ENCODE data around the gene MAP1B.

The MAP1B gene

GRCh38 chr5:72112389-72112788 is 5.1 kb downstream of the MAP1B start:
- Mint-ChIP-seq H3K27ac (no peak overlapping the region), H3K4me1 (ENCODE audit: low read depth) (peaks cover 11% of the 10 kb centered on the region), H3K9me3 (no peaks in the 10 kb centered on the region), H3K4me3 (no peak overlapping the region), H3K36me3 (ENCODE audit: low read depth) (no peaks in the 10 kb centered on the region), H3K27me3 (peaks cover 76% of the 10 kb centered on the region)
- DNase-seq, result no peak

- H3K4me1 Mint-ChIP-seq (ENCODE audit: low read depth), result no peaks in the 10 kb centered on the region
- no peak overlapping the region for H3K27ac Mint-ChIP-seq
- H3K4me3 Mint-ChIP-seq, result no peak overlapping the region
- DNase-seq, result no peak
- peaks cover 73% of the 10 kb centered on the region for H3K27me3 Mint-ChIP-seq
- no peaks in the 10 kb centered on the region for H3K9me3 Mint-ChIP-seq
- no peaks in the 10 kb centered on the region for H3K36me3 Mint-ChIP-seq (ENCODE audit: low read depth)
These were observed 7.4 kb downstream of the MAP1B start for GRCh38 chr5:72114629-72115028.

- no peaks in the 10 kb centered on the region for H3K9me3 Mint-ChIP-seq
These were observed 8.0 kb downstream of the MAP1B start for GRCh38 chr5:72115296-72115695.

GRCh38 chr5:72117307-72117706 is 10.0 kb downstream of the MAP1B start:
- Mint-ChIP-seq H3K27ac (no peak overlapping the region), H3K4me1 (ENCODE audit: low read depth) (no peaks in the 10 kb centered on the region), H3K27me3 (peaks cover 73% of the 10 kb centered on the region), H3K4me3 (no peak overlapping the region), H3K36me3 (ENCODE audit: low read depth) (no peaks in the 10 kb centered on the region), H3K9me3 (no peaks in the 10 kb centered on the region)
- DNase-seq, result no peak

More at GRCh38 chr5:72115296-72115695, 8.0 kb downstream of the MAP1B start:
- no peak for DNase-seq
- Mint-ChIP-seq H3K4me1 (ENCODE audit: low read depth) (no peaks in the 10 kb centered on the region), H3K4me3 (no peak overlapping the region), H3K36me3 (ENCODE audit: low read depth) (no peaks in the 10 kb centered on the region), H3K27ac (no peak overlapping the region), H3K27me3 (peaks cover 66% of the 10 kb centered on the region)

GRCh38 chr5:72121052-72121779 is 13.9 kb downstream of the MAP1B start:
- no peak for DNase-seq
- Mint-ChIP-seq H3K36me3 (ENCODE audit: low read depth) (no peaks in the 10 kb centered on the region), H3K27ac (no peak overlapping the region), H3K9me3 (no peaks in the 10 kb centered on the region), H3K4me3 (no peak overlapping the region), H3K4me1 (ENCODE audit: low read depth) (no peaks in the 10 kb centered on the region), H3K27me3 (peaks cover 78% of the 10 kb centered on the region)

GRCh38 chr5:72121780-72122445 is 14.6 kb downstream of the MAP1B start:
- Mint-ChIP-seq H3K4me1 (ENCODE audit: low read depth) (no peaks in the 10 kb centered on the region), H3K27me3 (peaks cover 79% of the 10 kb centered on the region), H3K36me3 (ENCODE audit: low read depth) (no peaks in the 10 kb centered on the region)

GRCh38 chr5:72122602-72123001 is 15.3 kb downstream of the MAP1B start:
- no peak overlapping the region for H3K4me3 Mint-ChIP-seq
- no peak overlapping the region for H3K27ac Mint-ChIP-seq
- H3K9me3 Mint-ChIP-seq, result no peaks in the 10 kb centered on the region
- H3K27me3 Mint-ChIP-seq, result peaks cover 74% of the 10 kb centered on the region
- no peaks in the 10 kb centered on the region for H3K4me1 Mint-ChIP-seq (ENCODE audit: low read depth)
- no peaks in the 10 kb centered on the region for H3K36me3 Mint-ChIP-seq (ENCODE audit: low read depth)
- DNase-seq, result no peak

More at GRCh38 chr5:72121780-72122445, 14.6 kb downstream of the MAP1B start:
- Mint-ChIP-seq H3K27ac (no peak overlapping the region), H3K4me3 (no peak overlapping the region), H3K9me3 (no peaks in the 10 kb centered on the region)
- no peak for DNase-seq

- Mint-ChIP-seq H3K4me3 (no peak overlapping the region), H3K9me3 (no peaks in the 10 kb centered on the region), H3K36me3 (ENCODE audit: low read depth) (no peaks in the 10 kb centered on the region), H3K27ac (no peak overlapping the region), H3K4me1 (ENCODE audit: low read depth) (no peaks in the 10 kb centered on the region), H3K27me3 (peaks cover 72% of the 10 kb centered on the region)
- DNase-seq, result no peak
These were observed 16.6 kb downstream of the MAP1B start for GRCh38 chr5:72123764-72124376.

- no peaks in the 10 kb centered on the region for H3K9me3 Mint-ChIP-seq
- H3K27me3 Mint-ChIP-seq, result peaks cover 70% of the 10 kb centered on the region
- no peaks in the 10 kb centered on the region for H3K4me1 Mint-ChIP-seq (ENCODE audit: low read depth)
- H3K27ac Mint-ChIP-seq, result no peak overlapping the region
- H3K4me3 Mint-ChIP-seq, result no peak overlapping the region
- no peaks in the 10 kb centered on the region for H3K36me3 Mint-ChIP-seq (ENCODE audit: low read depth)
- no peak for DNase-seq
These were observed 18.1 kb downstream of the MAP1B start for GRCh38 chr5:72125271-72125940.

- H3K36me3 Mint-ChIP-seq (ENCODE audit: low read depth), result no peaks in the 10 kb centered on the region
- peaks cover 66% of the 10 kb centered on the region for H3K27me3 Mint-ChIP-seq
- H3K4me1 Mint-ChIP-seq (ENCODE audit: low read depth), result no peaks in the 10 kb centered on the region
- no peaks in the 10 kb centered on the region for H3K9me3 Mint-ChIP-seq
- DNase-seq, result no peak
- H3K4me3 Mint-ChIP-seq, result no peak overlapping the region
- H3K27ac Mint-ChIP-seq, result no peak overlapping the region
These were observed 18.8 kb downstream of the MAP1B start for GRCh38 chr5:72125941-72126620.

- DNase-seq, result no peak
- Mint-ChIP-seq H3K4me3 (no peak overlapping the region), H3K27ac (no peak overlapping the region), H3K27me3 (peaks cover 63% of the 10 kb centered on the region), H3K36me3 (ENCODE audit: low read depth) (no peaks in the 10 kb centered on the region), H3K4me1 (ENCODE audit: low read depth) (no peaks in the 10 kb centered on the region), H3K9me3 (no peaks in the 10 kb centered on the region)
These were observed 19.5 kb downstream of the MAP1B start for GRCh38 chr5:72126796-72127195.

- Mint-ChIP-seq H3K27ac (no peak overlapping the region), H3K36me3 (ENCODE audit: low read depth) (no peaks in the 10 kb centered on the region), H3K4me1 (ENCODE audit: low read depth) (peaks cover 12% of the 10 kb centered on the region), H3K4me3 (no peak overlapping the region), H3K9me3 (no peaks in the 10 kb centered on the region), H3K27me3 (peaks cover 64% of the 10 kb centered on the region)
- DNase-seq, result no peak
These were observed 22.4 kb downstream of the MAP1B start for GRCh38 chr5:72129725-72130124.

- no peak for DNase-seq
- H3K27ac Mint-ChIP-seq, result no peak overlapping the region
- H3K4me3 Mint-ChIP-seq, result no peak overlapping the region
- peaks cover 12% of the 10 kb centered on the region for H3K4me1 Mint-ChIP-seq (ENCODE audit: low read depth)
- peaks cover 63% of the 10 kb centered on the region for H3K27me3 Mint-ChIP-seq
- no peaks in the 10 kb centered on the region for H3K9me3 Mint-ChIP-seq
- H3K36me3 Mint-ChIP-seq (ENCODE audit: low read depth), result no peaks in the 10 kb centered on the region
These were observed 23.1 kb downstream of the MAP1B start for GRCh38 chr5:72130351-72130761.

Measured in activated T-cell treated with anti-CD3 and anti-CD28 coated beads, Interleukin-2, amount 50 U/mL, for 24 hours (primary cell).